Hematopoietic multipotent progenitor cell treated with erythropoietin and hydrocortisone succinate and interleukin-3 and kit ligand, for 4 days (in vitro differentiated cells): ENCODE data around the gene CMTM5.

Experiments
- DNase-seq: peaks from one replicate; pipeline ENCODE4 v3.0.0-alpha.2; 2015

The CMTM5 gene

DNA sequence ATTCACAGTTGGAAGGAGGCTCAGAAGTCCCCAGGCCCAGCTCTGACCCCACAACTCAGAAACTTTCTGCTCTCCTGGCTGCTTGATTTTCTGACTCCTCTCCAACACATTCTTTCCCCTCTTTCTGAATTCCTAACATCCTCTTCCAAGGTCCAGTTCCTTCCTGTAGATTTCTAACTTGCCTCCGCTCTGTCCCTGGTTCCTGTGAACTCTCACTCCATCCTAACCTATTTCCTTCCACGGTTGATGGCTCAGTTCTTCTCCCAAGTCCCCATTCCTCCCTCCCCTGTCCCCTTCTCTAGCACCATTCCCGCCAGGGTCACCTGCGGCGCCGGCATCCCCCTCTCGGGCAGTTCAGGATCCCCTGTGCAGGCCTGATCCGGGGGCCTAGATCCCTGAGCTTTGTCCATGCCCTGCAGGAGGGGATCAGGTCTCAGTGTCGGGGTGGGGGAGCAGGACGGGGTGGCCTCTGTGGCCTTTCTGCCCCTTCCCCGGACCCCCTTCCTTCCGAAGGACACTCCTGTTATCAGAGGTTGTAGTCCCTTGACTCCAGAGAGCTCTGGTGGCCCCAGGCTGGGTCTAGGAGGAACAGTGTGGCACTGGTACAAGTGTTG is 18.2 kb upstream of the CMTM5 start:
- DNase-seq = no peak

DNA sequence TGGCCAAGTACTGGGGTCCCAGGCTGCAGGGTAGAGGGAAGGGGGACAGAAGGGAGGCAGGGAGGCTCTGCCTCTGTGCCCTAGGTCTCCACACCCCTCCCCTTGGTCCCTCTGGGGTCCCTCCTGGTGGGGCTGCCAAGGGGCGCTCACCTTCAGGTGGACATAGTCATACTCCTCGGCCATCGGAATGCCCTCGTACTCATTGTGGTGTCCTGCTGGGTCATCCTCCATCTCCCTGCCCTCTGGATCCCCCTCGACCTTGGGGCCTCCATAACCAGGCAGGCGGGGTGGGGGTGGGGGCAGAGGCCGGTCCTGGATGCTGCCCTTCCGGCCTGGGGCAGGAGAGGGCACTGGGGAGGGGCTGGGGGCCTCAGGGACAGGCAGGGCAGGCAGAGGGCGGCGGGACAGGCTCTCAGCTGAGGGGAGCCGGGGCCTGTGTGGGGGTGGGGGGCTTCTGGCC is 17.6 kb upstream of the CMTM5 start:
- DNase-seq = no peak

DNA sequence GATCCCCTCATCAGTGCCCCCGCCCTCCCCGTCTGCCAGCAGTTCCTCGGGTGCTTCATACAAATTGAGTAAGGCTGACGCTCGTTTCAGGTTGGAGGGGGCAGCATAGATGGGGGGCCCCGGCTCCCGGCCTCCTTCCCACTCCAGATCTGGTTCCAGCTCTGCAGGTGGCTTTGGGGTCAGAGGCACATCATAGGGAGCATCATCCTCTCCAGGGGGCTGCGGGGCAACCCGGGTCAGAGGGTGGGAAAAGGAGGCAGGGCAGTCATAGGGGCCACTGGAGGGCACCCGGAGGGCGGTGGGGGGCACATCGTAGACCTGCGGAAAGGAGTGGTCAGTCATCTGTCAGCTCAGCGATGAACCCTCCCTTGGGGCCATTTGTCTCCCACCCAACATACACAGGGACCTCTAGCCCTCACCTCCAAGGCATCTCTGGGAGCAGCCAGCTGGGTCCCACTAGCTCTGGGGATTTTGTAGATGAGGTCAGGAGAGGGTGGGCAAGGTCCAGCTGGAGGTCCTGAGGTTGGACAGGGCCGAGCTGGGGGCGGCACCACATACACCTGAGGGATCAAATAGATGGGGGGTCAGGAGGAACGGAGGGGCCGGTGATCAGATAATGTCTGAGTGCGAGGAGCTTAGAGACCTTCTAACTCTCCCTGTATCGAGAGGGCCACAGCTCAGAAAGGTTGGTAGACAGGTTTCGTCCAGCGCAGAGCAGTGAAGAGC is 17.0 kb upstream of the CMTM5 start:
- DNase-seq = no peak

DNA sequence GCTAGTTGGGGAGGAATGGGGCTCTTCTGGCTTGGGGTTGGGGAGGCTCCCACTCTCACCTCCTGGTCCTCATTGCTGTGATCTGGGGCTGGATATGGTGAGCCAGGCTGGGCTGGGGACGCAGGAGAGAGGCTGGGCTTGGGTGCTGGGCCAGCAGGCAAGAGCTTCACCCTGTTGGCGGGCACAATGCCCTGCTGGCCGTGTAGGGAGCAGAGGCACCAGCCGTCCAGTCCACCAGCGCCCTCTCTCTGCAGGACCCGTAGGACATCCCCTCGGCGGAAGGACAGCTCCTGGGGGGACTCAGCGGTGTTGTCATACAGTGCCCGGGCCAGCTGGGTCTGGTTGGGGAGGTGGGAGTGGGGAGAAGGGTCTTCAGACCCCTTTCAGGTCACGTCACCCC is 16.4 kb upstream of the CMTM5 start:
- DNase-seq = peak; percentile 28

DNA sequence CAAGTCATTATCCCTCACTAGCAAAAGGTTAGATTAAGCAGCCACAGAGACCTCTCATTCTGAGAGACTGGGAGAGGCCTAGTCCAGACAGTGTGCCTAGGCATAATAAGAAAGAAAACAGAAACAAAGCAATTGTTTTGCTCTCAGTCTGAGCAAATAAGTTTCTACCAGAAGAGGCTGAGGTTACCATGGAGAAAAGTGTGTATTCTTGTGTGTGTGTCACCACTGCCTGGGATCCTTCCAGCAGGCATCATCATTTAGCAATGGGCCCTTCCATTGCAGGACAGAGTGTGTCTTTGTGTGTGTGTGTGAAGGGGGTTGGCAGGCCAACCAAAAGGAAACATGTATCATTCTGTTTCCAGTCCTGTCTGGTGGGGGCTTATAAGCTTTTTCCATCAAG is 15.5 kb upstream of the CMTM5 start:
- DNase-seq = no peak

DNA sequence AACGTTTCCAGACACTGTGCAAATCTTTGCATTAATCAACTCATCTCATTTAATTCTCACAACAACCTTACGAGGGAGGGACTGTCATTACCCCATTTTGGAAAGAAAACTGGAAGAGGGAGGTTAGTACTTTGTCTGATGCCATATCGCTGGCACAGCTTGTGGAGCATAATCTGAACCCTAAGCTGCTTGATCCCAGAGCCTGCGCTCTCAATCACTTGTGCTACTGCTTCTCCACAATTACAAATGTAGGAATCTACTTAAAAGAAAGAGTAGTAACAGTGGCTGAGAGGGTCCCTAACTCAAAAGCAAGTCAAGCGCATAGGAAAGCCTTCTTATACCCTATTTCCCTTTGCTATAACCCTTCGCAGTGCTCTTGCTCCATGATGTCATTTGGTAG is 15.1 kb upstream of the CMTM5 start:
- no peak for DNase-seq

DNA sequence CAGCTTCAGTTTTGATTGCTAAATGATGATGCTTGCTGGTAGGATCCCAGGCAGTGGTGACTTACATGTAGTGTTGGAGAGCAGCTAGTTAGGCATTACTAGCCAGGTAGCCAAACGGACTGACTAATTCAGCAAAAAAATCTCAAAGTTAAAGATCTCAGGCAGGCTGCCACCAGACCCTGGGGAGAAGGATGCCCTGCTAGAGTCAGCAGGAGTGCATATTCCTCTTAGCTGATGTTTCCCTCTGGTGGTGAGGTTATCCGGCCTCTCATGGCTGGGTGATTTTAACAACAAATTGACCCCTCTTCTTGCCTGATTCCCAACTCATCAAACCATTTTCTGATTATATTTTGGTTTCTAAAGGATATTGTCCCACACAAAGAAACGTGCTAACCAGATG is 14.6 kb upstream of the CMTM5 start:
- DNase-seq = peak; percentile 46

DNA sequence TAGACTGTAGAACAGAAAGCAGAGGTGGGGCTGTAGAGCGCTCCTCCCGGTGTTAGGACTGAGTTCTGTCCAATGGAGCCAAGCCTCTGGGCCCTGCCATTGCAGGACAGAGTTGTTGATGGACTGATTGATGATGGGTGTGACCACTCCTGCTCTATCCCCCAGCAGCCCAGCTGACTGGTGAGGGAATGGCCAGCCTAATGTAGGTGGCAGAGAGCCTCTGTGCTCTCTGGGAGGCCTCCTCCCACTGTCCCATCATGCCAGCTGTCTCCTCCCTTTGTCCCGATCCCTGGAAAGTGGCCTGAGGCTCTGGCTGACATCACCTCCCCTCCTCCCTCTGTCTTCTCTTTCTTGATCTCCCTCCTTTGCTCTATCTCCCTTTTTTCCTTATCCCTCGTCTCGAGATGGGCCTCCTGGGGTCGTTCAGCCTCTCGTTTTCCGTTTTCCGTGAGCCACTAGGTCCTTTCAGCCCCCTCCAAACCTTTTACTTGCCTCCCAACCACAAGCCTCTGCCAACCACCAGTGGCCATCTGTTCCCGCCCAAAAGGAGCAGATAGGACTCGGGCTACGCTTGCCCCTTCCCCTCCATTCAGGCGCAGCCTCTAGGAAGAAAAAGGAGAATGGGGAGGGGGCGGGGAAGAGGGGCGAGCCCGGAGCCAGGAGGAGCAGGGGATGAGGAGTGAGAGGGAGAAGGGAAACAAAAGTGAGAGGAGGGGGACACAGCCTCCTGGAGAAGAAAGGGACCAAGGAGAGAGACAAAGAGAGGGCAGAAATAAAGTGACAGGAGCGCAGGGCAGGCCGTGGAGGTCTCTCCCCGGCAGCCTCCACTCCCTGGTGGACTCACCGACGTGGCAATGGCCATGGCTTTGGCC is 12.4 kb upstream of the CMTM5 start:
- DNase-seq = no peak

DNA sequence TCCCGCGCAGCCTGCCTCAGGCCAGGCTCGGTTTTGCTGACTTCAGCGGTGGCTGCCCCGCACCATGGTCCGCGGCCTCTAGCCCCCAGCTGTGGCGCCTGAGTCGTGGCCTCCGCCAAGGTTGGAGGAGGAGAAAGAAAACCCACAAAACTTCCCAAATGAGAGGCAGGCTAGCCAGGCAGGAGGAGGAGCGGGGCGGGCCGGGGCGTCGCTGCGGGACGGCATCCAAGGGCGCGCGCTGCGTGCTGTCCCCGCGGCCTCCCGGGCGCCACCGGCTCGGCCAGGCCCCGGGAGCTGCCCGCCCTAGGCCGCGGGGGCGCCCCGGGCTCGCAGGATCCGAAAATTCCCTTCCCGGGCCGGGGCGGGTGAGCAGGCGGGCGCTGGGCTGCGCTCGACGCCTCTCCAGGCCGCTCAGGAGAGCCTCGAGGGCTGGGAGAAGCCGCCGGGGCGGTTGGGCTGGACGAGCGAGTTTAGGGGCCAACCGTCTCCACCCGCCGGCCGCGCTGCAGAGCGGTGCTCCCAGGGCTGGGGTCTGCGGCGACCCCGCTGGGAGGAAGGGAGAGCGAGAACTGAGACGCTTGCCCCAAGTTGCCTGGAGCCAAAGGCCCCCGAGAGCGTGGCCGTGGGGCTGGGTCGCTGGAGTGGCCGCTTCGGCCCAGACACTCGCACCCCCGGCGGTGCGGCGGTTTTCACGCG is 11.7 kb upstream of the CMTM5 start, which contains the start of gene EFS:
Gene EFS (minus strand): TSS at position 137 of the 696 bp plus-strand sequence. CDS start 147 bp downstream, outside the sequence.
- peak; percentile 30 for DNase-seq

DNA sequence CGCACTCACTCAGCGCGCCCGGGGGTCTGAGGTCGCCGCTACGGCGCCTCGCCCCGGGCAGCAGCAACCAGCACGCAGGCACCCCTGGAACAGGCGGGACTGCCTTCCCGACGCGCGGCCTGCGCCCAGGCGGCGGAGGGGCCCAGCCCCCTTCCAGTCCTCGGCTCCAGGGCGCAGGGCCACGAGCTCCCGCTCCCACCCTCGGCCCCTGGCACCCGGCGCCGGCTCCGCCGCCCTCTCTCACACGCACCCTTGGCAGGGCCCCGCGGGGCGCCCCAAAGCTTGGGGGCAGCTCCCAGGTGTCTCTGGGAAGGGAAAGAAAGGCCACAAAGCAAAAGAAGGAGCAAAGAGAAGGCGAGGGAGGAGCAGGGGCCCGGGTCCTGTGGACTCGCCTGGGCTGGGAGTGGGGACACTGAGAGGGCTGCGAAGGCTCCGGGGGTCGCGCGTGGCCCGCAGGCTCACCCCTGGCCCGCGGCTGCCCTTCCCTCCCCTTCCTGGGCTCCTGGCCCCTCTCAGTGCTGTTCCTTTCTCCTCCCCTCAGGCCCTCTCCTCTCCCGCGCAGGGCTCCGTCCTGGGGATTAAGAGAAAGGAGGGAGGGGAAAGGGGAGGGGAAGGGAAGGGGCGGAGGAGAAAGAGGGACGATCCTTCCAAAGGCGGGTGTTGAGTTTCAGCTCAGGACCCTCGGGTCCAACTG is 11.0 kb upstream of the CMTM5 start:
- no peak for DNase-seq

DNA sequence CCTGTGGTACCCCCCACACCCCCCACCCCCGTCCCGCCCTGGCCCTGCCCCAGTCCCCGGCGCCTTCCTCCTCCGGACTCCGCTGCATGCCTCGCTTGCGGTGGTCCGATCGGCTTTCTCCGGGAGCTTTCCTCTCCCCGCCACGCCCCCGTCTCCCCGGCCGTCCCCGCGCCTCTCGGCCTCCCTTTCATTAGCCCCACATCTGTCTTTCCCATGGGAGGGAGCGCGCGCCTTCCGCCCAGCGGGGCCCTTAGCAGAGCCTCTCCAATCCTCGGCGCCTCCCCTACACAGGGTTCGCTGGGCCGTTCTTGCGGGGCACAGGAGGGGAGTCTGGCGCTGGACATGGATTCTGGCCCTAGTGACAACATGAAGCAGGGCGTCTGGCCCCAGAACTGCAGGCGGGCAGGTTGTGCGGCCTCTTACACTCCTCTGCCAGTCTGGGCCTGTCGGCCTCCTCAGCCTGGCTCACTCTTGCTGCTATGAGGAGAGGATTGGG is 10.4 kb upstream of the CMTM5 start:
- no peak for DNase-seq

DNA sequence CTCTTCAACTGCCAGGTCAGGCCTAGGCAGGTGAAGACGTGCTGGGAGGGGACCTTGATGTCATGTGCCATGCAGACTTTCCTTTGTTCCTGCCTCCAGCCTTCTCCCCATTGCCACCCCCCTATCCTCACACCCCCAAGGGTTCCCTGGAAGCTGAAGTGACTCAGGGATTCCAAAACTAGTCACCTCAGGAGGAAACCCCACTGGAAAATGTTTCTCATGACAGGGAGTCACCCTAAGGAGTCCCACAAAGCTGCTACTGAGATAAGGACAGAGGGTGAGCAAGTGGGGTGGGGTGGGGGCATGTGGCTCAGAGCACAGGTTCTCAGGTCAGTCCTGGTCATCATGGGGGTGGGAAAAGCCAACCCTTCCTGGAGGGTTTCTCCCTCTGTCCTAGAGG is 6.6 kb upstream of the CMTM5 start:
- no peak for DNase-seq

DNA sequence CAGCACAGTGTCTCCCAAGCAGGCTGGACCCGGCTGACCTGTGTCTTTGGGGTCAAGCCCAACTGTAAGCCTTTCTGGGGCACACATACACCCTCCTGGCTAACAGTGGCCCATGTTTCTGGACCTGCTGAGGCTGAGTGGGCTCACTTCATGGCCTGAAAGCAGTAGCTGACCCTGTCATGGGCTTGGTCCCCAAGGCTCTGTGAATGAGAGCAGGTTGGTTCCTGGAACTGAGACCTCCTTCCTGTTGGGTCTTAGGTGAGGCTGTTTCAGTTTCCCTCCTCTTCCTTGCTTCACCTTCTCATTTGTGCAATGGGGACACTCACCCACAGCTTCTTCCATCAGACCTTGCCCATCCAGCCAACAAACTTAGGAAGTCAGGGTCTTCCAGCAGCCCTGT is 5.0 kb upstream of the CMTM5 start:
- no peak for DNase-seq

DNA sequence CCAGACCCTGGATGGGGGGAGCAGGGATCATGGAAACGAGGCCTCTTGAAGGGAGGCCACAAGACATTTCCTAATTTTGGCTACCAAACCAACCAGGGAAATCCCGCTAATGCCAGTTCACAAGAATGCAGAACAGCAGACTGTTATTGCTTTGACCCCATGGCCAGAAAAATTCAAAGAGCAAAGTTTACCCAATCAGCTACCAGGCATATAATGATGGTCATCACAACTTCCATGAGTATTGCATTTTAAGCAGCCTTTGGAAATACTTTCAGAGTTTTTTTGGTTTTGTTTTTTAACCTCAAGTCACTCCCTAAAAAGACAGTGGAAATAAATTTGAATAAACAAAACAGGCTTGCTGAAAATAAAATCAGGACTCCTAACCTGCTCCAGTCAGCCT is 4.3 kb upstream of the CMTM5 start, which contains the start of gene IL25:
Gene IL25 (plus strand): TSS at position 301 of the 400 bp plus-strand sequence.
- no peak for DNase-seq

DNA sequence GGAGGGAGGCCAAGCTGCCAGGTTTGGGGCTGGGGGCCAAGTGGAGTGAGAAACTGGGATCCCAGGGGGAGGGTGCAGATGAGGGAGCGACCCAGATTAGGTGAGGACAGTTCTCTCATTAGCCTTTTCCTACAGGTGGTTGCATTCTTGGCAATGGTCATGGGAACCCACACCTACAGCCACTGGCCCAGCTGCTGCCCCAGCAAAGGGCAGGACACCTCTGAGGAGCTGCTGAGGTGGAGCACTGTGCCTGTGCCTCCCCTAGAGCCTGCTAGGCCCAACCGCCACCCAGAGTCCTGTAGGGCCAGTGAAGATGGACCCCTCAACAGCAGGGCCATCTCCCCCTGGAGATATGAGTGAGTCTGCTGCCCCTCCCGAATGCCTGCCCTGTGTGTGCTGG is 3.8 kb upstream of the CMTM5 start:
- no peak for DNase-seq

DNA sequence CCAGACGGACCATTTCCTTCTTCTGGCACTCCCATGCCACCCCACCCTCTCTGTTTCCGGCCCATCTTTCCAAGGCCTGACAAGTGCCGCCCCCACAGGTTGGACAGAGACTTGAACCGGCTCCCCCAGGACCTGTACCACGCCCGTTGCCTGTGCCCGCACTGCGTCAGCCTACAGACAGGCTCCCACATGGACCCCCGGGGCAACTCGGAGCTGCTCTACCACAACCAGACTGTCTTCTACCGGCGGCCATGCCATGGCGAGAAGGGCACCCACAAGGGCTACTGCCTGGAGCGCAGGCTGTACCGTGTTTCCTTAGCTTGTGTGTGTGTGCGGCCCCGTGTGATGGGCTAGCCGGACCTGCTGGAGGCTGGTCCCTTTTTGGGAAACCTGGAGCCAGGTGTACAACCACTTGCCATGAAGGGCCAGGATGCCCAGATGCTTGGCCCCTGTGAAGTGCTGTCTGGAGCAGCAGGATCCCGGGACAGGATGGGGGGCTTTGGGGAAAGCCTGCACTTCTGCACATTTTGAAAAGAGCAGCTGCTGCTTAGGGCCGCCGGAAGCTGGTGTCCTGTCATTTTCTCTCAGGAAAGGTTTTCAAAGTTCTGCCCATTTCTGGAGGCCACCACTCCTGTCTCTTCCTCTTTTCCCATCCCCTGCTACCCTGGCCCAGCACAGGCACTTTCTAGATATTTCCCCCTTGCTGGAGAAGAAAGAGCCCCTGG is 1.2 kb upstream of the CMTM5 start:
- DNase-seq = no peak

DNA sequence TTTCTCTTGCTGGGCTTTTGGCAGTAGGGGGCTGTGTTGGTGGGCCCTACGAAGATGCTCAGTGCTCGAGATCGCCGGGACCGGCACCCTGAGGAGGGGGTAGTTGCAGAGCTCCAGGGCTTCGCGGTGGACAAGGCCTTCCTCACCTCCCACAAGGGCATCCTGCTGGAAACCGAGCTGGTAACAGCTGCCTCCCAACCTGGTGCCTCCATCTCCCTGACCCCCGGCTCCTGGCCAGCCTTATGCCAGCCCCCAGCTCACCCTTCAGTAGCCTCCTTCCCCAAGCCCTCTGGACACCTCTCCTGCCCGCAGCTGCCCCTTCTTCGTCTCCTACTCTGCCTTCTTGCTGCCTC is 328 bp downstream of the CMTM5 start:
- DNase-seq = no peak

DNA sequence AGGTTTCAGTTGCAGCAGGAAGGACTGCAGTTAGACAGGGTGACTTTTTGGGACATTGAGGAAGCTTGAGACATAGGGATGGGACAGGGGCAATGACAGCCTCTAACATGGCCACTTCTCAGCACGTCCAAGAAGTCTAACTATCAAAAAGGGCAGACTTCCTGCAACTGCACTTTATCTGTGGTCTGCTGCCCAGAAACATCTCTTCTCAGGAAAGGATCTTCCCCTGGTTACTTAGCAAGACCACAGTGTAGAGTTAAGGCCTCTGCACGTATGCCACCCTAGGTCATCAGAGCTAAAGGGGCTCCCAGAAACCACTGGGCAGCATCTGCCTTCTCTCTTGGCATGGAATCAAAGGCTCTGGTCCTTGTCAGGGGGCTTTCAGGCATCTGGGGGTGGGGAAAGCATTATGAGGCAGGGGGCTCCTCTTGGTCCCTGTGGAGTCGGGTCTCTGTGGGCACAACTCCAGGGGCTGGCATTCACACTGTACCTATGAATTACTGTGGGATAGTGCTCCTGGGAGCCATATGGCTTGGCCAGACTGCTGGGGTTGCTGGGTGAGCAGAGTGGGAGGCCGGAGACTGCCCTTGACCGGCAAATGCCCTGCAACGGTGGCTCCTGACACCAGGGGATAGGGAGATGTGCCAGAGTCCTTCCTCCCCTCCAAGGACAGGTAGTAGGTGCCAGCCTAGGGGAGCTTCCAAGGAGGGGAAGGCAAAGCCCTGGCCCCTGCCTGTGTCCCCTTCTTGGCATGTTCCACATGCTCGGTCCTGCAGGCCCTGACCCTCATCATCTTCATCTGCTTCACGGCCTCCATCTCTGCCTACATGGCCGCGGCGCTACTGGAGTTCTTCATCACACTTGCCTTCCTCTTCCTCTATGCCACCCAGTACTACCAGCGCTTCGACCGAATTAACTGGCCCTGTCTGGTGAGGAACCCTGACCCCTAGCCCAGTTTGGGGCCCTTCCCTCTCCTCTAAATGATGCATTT is 1.0 kb downstream of the CMTM5 start:
- peak; percentile 91 for DNase-seq

DNA sequence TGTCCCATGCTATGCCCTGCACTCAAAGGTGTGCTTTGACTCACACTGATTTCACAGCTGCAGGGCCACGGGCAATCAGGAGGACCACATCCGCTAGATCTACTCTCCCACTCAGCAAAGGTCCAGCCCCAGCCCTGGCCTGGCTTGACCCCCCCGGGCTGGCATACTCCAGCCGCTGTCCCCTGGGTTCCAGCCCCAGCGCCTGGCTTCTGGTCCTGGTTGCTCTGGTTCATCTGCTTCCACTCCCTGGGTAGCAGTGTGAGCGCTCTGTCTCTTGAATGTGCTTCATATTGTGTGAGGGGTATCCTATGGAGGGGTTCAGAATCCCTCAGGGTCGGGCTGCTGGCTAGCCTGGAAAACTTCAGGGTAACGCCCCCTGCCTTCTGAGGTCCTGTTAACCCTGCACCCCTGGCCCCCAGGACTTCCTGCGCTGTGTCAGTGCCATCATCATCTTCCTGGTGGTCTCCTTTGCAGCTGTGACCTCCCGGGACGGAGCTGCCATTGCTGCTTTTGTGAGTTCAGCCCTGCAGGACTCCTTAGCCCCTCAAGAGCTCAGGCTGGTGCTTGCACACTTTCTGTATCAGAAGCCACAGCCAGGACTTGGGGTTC is 1.9 kb downstream of the CMTM5 start:
- no peak for DNase-seq
